ENCODE measurements around the gene ZNF488.

ZNF488 gene

GRCh38 chr10:47330366-47330765 is 53.7 kb downstream of the ZNF488 start:
- Histone ChIP-seq H3K4me3 (ENCODE audit: low read depth, low read length) (no peak overlapping the region), H3K27ac (no peak overlapping the region), H3K4me2 (ENCODE audit: low read length) (no peak overlapping the region), H2AFZ (no peak overlapping the region), H3K4me1 (no peaks in the 10 kb centered on the region), H3K9ac (no peak overlapping the region), H3K79me2 (no peaks in the 10 kb centered on the region), H3K27me3 (ENCODE audit: control insufficient read depth, insufficient read depth, low read length) (no peaks in the 10 kb centered on the region), H3K36me3 (ENCODE audit: control insufficient read depth, insufficient read depth, low read length) (no peaks in the 10 kb centered on the region), H3K9me3 (ENCODE audit: control insufficient read depth, low read length) (no peaks in the 10 kb centered on the region)
- TF ChIP-seq CTCF (IDR thresholded peaks at IDR 0.05): no peak

GRCh38 chr10:47329855-47330254 is 54.2 kb downstream of the ZNF488 start:
- no peak for TF ChIP-seq CTCF (IDR thresholded peaks at IDR 0.05)
- no peak overlapping the region for H2AFZ ChIP-seq
- H3K9ac ChIP-seq: no peak overlapping the region
- H3K36me3 ChIP-seq (ENCODE audit: control insufficient read depth, insufficient read depth, low read length): no peaks in the 10 kb centered on the region
- H3K79me2 ChIP-seq: no peaks in the 10 kb centered on the region
- H3K4me3 ChIP-seq (ENCODE audit: low read depth, low read length): no peak overlapping the region
- H3K27me3 ChIP-seq (ENCODE audit: control insufficient read depth, insufficient read depth, low read length): no peaks in the 10 kb centered on the region
- no peak overlapping the region for H3K27ac ChIP-seq
- H3K9me3 ChIP-seq (ENCODE audit: control insufficient read depth, low read length): no peaks in the 10 kb centered on the region
- no peak overlapping the region for H3K4me2 ChIP-seq (ENCODE audit: low read length)
- H3K4me1 ChIP-seq: no peaks in the 10 kb centered on the region

DNA sequence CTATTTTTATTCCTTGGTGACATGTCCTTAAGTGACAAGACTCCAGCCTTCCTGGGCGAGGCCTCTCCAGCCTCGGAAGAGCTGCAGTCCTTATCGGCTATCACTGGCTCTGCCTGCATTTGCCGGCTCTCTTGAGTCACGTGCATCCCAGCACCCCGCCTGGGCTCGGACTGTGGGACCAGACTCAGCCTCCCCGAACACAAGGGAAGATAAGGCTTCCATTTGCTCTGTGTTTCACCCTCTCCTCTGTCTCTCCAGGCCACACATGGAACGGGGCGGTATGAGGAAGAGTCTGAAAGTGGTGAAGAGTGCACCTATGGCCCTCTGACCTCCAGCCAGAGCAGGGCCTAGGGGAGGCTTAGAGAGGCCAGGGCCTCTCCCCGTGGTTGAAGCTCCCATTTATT is 57.2 kb downstream of the ZNF488 start:
- no peaks in the 10 kb centered on the region for H3K4me1 ChIP-seq
- no peaks in the 10 kb centered on the region for H3K27me3 ChIP-seq (ENCODE audit: control insufficient read depth, insufficient read depth, low read length)
- H3K36me3 ChIP-seq (ENCODE audit: control insufficient read depth, insufficient read depth, low read length): no peaks in the 10 kb centered on the region
- H3K4me3 ChIP-seq (ENCODE audit: low read depth, low read length): no peak overlapping the region
- no peak for TF ChIP-seq CTCF (IDR thresholded peaks at IDR 0.05)
- H3K79me2 ChIP-seq: no peaks in the 10 kb centered on the region
- H3K4me2 ChIP-seq (ENCODE audit: low read length): no peak overlapping the region
- no peak overlapping the region for H2AFZ ChIP-seq
- H3K9ac ChIP-seq: no peak overlapping the region
- no peaks in the 10 kb centered on the region for H3K9me3 ChIP-seq (ENCODE audit: control insufficient read depth, low read length)
- no peak overlapping the region for H3K27ac ChIP-seq

GRCh38 chr10:47326306-47326926 is 57.7 kb downstream of the ZNF488 start:
- Histone ChIP-seq H3K36me3 (ENCODE audit: control insufficient read depth, insufficient read depth, low read length) (no peaks in the 10 kb centered on the region), H3K27ac (no peak overlapping the region), H3K9me3 (ENCODE audit: control insufficient read depth, low read length) (no peaks in the 10 kb centered on the region), H3K79me2 (no peaks in the 10 kb centered on the region), H3K27me3 (ENCODE audit: control insufficient read depth, insufficient read depth, low read length) (no peaks in the 10 kb centered on the region), H2AFZ (no peak overlapping the region), H3K9ac (no peak overlapping the region), H3K4me2 (ENCODE audit: low read length) (no peak overlapping the region), H3K4me1 (no peaks in the 10 kb centered on the region), H3K4me3 (ENCODE audit: low read depth, low read length) (no peak overlapping the region)
- TF ChIP-seq CTCF (IDR thresholded peaks at IDR 0.05): no peak

All from parathyroid adenoma (tissue), 2 donors.